ENCODE results near the gene DDIAS.
"Not testable (repeated sequence)": the region's sequence is repeated elsewhere in the genome, so short reads cannot be mapped to it uniquely, and the experiment has no call there.

The DDIAS gene, protein sequence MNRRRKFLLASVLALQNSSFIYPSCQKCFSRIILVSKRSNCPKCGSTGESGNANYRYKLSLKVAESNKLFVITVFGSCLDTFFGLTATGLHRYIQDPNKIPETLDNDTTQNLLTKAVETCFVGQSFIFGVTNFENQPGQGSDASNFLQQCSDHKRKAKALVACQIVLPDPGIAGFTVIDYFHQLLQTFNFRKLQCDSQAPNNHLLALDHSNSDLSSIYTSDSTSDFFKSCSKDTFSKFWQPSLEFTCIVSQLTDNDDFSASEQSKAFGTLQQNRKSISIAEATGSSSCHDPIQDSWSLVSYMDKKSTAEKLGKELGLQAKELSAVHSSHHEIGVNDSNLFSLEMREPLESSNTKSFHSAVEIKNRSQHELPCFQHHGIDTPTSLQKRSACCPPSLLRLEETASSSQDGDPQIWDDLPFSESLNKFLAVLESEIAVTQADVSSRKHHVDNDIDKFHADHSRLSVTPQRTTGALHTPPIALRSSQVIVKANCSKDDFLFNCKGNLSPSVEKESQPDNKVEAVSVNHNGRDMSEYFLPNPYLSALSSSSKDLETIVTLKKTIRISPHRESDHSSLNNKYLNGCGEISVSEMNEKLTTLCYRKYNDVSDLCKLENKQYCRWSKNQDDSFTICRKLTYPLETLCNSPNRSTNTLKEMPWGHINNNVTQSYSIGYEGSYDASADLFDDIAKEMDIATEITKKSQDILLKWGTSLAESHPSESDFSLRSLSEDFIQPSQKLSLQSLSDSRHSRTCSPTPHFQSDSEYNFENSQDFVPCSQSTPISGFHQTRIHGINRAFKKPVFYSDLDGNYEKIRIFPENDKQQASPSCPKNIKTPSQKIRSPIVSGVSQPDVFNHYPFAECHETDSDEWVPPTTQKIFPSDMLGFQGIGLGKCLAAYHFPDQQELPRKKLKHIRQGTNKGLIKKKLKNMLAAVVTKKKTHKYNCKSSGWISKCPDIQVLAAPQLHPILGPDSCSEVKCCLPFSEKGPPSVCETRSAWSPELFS

DNA sequence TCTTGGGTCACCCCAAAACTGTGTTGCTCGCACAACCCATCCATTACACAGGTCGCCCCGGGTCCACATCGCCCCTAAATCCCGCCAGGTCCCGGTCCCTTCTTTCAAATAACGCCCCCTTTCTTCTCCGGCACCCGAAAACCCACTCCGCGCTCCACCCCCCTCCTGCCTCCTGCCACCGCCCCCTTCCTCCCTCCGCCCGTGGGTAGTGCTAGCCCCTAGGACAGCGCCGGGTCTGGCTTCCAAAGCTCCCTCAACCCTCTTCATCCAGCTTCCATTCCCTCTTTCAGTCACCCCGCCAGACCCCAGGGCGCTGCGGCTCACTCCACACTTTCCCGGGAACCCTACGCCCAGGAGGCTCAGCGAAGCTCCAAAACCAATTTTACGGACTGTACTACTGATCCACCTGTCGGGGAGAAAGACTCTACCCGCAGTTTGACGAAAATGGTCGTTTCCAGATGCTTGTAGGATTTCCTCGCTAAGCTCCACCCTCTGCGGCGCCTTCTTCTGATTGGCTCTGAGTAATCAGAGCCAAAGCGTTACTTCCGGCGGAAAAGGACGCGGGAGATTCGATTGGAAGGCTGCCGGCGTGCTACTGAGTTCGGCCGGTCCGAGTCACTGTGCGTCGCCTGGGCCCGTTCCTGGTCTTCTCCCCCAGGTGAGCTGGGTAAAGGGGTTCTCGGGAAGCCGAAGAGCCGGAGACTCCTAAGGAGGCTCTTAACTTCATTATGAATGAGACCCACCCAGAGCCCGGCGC lies at the start of gene DDIAS:
Gene DDIAS, plus strand, starts transcription at position 572 of the 757 bp plus-strand sequence. CDS start 13,003 bp downstream, outside the sequence.
- DNase-seq = peak; percentile 97

DNA sequence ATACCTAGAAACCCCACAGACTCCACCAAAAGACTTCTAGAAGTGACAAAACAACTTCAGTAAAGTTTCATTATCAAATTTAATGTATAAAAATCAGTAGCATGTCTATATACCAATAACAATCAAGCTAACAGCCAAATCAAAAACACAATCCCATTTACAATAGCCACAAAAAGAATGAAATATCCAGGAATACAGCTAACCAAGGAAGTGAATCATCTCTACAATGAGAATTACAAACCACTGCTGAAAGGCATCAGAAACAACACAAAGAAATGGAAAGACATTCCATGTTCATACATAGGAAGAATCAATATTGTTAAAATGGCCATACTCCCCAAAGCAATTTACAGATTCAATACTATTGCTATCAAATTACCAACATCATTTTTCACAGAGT lies 47.3 kb upstream of the DDIAS start:
- DNase-seq = no peak

DNA sequence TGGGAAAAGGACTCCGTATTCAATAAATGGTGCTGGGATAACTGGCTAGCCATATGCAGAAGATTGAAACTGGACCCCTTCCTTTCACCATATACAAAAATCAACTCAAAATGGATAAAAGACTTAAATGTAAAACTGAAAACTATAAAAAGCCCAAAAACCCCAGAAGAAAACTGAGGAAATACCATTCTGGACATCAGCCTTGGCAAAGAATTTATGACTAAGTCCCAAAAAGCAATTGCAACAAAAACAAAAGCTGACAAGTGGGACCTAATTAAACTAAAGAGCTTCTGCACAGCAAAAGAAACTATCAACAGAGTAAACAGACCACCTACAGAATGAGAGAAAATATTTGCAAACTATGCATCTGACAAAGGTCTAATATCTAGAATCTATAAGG lies 46.6 kb upstream of the DDIAS start:
- not testable (repeated sequence) for DNase-seq

DNA sequence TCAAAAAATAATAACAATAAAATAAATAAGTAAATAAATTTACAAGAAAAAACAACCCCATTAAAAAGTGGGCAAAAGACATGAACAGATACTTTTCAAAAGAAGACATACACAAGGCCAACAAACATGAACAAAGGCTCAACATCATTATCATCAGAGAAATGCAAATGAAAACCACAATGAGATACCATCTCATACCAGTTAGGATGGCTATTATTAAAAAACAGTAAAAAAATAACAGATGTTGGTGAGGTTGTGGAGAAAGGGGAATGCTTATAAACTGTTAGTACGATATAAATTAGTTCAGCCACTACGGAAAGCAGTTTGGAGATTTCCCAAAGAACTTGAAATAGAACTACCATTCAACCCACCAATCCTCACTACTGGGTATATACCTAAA lies 45.9 kb upstream of the DDIAS start:
- DNase-seq = no peak

DNA sequence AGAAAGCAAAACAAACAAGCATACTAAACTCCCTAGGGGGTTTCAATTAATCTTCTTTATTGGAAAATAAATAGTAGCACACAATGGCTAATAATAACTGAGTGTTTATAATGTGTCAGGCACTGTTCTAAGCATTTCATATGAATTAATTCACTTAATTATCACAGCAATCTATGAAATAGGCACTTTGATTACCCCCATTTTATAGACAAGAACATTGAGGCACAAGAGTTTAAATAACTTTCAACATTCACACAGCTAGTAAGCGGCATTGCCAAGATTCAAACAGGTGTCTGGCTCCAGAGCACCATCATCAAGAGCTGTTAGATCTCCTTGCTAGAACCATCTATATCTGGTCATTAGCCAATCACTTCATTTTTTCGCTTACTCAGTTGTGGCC lies 44.4 kb upstream of the DDIAS start:
- DNase-seq = no peak

DNA sequence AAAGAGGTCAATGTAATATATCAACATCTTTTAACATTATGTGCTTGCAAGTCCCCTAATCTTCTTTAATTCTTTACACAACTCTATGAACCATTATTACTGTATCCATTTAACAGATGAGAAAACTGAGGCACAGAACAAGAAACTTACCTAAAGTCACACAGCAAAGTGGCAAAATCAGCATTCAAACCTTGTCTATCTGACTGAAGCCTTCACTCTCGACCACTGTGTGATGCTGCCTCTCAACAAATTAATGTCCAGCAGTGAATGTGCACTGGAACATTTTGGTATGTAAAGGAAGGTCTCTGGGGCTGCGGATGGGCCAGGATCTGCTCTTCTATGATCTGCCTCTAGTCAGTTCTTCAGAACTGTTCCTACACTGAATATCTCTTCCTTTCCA lies 43.4 kb upstream of the DDIAS start:
- no peak for DNase-seq

DNA sequence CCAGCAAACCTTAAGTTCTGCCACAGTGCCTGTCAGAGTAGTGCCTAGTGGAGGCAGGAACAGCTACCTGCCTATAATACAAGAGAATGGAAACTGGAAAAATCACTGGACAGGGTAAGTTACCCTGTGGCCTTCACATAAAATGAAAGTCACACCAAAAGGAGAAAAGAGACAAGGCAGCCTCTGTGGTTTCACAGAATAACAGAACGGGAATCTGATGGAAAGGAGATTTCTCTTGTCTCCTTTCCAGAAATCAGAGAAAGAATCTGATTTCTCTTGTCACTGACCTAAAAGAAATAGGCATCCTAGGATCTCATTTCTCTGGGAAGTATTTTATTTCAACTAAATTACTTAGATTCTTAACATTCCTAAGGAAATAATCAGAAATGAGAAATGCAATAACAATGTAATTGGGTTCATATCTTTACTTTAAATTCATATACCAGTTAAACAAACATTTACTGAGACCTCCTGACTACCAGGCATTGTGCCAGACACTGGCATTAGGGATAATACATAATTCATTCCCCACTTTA lies 42.9 kb upstream of the DDIAS start:
- no peak for DNase-seq

DNA sequence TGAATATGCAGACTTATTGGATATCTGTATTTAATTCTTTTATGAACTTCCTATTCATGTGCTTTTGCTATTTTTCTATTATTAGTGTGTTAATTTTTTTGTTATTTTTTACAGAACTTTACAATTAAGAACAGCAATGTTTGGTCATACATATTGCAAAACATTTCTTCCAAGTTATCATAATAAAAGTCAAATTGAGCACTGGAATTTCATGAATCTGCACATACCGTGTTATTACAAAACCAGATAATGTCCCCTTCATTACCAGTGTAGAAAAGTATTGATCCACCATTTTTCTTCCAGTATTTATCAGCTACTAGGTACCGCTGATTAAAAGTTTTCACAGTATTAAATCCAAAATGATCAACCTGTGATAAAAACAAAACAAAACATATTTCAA lies 41.8 kb upstream of the DDIAS start:
- no peak for DNase-seq

DNA sequence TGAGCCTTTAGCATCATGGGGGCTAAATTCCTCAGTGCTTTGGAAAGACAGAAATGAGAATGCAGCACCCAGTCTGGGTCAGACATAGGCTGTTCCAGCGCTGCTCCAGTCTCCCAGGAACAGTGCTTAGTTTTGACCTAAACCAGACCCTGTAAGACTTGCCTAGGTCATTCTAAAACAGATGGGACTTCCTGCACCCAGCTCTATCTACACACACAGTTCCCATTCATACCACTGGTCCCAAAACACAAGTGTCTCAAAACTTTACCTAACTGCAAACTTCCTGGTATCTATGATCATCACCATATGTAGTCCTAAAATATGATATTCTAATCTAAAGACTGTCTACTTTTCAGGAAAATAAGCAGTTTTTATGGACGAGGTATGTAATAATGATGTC lies 39.2 kb upstream of the DDIAS start:
- DNase-seq = no peak

DNA sequence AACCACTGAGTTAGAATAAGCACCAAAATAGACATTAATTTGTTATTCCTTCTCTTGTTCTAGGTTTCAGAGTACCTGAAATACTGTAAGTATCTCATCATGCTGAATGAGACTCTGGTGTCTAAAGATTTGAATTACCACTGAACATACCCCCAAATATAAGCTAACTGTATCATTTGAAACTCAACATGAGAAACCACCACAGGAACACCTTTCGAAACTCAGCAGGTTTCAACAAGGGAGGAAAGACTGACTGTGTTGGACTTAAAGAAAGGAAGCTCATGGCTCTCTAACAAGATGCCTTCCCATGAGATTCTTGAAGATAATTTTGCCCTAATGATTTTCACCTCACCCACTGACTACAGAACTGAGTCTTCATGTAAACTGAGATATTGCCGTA lies 38.3 kb upstream of the DDIAS start:
- no peak for DNase-seq

DNA sequence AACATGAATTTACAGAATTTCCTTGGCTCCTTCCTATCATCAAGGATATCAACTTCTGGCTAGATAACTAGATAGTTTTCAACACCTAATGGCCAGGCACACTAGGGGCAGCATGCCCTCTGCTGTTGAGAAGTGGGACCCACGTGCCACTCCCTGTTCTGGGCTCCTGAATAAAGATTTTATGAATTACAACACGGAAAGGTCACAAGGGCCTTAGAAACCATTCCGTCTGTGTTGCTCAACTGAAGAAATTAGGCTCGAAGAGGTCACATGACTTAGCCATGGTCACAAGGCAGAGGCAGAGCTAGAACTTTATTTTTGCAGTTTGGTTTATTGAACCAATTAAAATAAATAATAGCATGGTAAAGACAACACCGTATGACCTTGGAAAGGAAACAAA lies 37.3 kb upstream of the DDIAS start:
- DNase-seq = peak; percentile 46

DNA sequence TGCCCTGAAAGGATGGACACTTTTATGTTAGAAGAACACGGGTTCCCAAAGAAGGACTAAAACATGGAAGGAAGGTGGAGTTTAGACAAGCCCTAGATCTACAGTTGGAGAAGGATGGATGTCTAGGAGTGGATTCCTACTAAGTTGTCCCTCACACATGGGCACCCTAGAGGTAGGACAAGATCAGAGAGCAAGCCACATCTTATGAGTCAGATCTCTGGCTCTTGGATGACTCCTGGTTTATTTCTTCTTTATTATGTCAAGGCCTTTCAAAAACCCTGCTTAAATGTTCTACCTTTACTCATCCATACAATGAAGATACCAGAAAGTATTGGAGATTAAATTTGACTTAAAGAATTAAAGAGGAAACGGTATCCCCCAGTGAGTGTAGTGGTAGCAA lies 35.7 kb upstream of the DDIAS start:
- DNase-seq = no peak

DNA sequence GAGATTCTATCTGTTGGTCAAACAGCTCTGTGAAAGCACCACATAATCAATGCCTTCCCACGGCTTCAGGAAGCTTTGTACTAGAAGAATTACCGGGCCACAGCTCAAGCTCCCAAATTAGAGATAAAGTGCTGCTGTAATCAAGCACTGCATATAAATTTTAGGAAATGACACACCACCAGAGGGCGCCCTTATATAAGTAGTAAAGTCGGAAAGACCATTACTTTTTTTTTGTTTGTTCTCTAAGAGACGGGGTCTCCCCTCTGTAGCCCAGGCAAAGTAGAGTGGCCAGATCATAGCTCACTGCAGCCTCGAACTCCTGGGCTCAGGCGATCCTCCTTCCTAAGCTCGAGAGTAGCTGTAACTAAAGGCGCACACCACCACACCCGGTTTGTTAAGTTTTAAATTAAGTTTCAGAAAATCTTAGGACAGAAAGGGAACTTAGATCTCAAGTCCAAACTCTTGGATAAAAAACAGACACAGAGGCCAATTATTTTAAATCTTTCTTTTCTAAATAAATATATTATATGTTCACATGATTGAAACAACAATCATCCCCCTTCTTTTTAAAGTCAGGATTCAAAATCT lies 33.9 kb upstream of the DDIAS start:
- DNase-seq = peak; percentile 87

DNA sequence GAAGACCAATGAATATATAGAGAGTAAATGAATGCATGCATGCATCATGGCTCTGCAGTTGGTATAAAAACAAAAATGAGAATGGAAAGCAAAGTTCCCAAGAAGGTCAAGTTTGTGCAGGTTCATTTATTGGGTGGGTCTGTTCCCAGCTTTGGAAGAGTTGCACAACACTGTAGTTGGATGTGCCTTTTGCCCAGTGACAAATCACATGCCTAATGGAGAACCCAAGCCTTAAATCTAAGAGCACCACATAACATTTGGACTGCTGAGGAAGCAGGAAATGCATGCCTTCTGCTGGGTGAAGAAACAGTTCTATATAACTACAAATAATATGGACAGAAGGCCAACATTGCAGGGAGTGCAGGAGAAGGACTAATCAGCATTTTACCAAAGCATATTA lies 31.9 kb upstream of the DDIAS start:
- no peak for DNase-seq

DNA sequence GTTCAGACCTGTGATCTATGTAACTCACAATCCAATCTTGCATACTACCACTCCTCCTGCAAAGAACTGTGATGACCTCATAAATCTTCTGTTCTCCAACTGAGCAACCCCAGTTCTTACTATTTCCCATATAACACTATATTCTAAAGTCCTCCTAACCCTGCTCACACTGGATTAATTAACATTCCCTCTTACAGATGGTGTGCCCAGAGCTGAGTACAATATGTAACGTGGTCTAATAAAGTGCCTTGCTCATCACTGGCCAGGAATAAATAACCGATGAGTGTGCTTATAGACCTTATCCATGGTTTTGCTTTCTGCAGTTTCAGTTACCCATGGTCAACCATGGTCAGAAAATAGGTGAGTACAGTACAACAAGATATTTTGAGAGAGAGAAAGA lies 29.9 kb upstream of the DDIAS start:
- DNase-seq = no peak

DNA sequence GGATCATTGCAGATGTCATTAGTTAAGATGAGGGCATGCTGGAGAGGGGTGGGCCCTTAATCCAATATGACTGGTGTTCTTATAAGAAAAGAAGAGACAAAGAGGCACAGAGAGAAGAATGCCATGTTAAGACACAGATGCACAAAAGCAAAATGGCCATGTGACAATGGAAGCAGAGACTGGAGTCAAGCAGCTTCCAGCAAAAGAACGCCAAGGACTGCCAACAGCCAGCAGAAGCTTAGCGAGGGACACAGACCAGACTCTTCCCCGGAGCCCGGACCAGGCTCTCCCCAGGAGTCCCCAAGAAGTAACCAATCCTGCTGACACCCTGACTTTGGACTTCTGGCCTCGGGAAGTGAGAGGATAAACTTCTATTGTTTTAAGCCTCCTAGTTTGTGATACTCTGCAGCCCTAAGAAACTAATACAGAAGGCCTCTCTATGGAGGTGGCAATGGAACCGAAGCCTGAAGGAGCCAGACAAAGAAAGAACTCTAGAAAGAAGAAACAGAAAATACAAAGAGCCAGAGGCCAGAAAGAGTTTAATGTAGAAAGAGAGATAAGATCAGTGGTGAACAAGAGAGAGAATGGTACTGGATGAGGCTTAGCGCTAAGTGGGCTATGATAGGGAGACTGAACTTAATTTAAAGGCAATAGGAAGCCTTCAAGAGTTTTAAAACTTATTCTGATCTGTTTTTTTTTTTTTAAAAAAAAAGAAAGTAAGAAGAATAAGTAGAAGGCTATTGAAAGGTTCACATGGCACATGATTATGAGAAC lies 29.0 kb upstream of the DDIAS start:
- no peak for DNase-seq

DNA sequence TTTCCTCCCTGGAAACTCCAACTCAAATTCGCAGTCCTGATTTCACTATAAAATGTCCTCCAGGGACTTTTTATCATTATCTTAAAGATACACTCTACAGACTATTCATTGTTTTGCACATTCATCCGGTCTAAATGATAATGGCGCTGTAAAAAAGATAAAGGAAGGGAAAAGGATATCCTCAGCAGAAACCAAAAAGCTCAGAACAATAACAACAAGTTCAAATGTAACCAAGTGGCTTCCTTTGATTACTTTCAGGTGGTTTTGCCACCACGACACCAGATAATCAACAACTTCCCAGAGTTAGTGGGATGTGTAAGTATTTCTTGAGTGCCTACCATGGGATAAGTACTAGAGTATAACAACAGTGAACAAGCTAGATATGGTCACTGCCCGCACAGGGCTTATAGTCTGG lies 27.6 kb upstream of the DDIAS start:
- no peak for DNase-seq

DNA sequence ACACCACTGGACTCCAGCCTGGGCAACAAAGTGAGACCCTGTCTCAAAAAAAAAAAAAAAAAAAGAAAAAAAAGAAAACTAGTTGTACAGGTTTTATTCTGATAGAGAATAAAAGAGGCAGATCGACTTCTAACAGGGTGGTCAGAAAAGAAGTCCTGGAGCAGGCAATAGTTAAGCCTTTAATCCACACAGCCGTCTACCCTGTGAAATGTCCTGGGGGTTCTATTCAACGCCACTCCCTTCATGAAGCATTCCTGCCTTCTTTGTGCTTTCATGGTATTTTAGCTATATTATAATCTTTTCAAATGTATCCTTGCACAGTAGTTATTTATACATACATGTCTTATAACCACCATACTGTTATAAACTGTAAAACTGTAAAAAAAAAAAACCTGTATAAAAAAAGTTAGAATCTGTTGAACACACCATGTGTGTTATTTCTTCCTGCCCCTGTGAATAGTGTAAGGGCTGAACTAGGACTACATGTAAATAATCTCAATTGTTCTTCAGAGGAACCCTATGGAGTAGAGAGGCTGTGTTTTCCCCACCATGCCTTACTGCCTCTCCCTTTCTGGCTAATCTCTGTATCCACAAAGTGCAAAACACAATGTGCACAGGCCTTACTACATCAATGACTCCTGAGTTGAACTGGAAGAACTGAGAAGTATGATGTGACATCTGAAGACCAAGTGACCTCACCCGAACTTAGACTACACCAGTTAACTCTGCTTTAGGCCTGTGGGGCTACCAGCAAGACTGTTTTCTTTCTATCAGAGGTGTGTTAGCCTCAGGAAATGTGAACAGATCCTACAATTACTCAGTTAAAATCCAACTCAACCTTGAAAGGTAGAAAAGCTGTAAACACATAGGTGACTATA lies 26.7 kb upstream of the DDIAS start:
- DNase-seq = no peak

DNA sequence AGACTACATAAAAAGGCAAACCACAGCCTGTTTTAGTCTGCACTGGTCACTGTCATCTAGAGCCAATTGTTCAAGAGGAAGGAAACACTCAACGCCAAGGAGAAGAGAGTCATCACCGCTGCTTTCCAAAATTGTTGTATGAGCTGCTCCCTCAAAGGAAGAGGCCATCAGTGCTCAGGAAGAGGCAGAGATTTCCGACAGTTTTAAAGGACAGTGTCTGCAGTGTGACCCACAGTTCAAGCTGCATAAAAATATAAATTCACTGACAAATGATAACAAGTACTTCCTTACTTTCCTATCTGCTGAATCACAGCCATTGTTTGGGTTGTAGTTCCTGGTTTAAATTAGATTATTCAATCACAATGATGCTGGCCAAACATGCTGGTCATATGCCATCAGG lies 17.7 kb upstream of the DDIAS start:
- no peak for DNase-seq

DNA sequence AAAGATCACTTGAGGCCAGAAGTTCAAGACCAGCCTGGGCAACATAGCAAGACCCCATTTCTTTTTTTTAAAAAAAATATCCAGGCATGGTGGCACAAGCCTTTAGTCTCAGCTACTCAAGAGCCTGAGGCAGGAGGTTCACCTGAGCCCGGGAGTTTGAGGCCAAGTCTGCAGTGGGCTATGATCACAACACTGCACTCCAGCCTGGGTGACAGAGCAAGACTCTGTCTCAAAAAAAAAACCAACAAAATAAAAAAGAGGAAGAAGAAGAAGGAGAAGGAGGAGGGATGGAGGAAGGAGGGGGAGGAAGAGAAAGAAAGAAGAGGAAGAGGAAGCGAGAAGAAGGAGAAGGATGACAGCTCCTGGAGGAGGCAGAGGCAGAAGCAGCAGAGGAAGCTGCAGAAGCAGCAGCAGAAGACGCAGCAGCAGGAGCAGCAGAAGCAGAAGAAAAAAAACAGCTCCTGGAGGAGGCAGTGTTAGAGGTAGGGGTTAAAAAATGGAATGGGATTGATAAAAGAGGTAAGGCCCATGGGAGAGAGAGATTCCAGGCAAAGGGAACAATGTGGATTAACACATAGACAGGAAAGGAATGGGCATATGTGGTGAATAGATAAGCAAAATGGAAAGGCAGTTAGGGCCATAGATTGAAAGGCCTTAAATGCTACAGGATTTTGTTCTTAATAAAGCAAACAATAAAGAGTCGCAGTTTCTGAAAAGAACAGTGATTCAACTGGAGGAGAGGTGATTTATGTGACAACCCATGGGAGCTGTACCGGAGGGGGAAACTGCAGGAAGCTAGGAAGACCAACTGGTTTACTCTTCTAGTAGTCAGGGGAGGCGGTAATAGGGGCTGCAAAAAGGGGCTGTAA lies 12.2 kb upstream of the DDIAS start:
- DNase-seq = no peak

All from NCI-H146 (cell line).